Measurements from ENCODE around the gene TMED4.
"Not testable (repeated sequence)": the region's sequence is repeated elsewhere in the genome, so short reads cannot be mapped to it uniquely, and the experiment has no call there.

Gene TMED4

DNA sequence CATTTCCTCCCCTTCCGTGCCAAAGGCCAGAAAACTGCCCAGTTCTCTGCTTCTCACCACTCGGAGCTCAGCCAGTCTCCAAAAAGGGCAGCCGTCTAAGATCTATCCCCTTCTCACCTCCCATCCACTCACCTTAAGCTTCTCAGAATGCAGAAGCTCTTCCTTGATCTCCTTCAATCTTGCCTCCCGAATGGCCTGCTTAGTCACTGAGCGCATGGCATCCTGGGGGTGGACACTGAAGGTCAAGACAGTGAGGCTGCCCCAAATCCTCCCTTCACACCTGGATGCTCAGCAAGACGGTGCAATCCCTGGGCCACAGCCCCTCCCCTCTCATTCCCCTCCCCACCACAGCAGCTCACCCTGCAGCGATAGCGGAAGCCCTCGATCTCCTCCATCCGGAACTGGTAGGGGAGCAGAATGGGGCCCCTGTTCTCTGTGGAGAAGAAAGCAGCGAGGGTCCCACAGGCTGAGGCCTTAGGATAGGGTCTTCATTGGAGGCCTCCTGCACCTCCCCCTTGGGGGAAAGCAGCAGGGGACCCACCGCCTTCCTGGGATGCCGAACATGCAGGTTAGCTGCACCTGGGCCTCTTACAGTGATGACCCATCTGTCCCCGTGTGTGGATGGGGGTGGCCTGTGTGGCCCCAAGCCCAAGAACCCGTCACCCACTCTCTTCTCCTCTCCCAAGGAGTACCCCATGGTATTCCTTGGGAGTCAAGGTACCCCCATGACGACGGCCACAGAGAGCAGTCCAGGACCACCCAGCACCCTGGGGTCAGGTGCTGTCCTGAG is 13.1 kb downstream of the TMED4 start:
- DNase-seq = no peak

DNA sequence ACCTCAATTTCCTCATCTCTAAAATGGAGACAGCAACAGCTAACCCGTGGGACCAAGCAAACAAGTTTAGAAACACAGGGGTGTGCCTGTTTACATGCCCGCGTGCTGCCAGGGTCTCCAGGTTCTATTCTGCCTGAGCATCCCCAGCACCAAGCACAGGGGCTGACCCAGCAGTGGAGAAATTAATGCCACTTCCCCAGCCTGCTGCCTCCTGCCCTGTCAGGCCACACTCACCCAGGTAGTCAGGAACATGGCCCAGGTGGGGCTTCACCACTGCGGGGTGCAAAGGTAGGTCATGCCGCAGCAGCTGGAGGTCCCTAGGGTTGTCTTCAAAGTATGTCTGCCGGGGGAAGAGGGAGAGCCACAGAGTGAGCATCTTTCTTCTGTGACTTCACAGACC is 14.1 kb downstream of the TMED4 start:
- DNase-seq = no peak

DNA sequence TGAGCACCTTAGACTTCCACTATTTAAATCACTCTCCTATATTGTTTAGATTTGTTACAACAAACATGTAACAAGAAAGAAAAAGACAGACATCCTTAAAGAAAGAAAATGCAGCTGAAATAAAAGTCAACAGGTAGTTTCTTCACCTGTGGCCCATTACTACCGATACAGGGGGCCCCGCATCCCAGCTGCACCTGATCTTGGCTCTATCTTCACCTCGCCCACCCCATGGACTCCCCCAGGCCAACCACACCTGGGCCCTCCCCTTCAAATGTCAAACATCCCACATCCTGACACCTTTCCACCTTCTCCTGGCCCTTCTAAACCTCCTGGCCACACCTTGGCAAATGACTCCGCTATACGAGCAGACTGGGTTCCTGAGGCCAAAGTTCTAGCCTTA is 15.4 kb downstream of the TMED4 start:
- DNase-seq = no peak

DNA sequence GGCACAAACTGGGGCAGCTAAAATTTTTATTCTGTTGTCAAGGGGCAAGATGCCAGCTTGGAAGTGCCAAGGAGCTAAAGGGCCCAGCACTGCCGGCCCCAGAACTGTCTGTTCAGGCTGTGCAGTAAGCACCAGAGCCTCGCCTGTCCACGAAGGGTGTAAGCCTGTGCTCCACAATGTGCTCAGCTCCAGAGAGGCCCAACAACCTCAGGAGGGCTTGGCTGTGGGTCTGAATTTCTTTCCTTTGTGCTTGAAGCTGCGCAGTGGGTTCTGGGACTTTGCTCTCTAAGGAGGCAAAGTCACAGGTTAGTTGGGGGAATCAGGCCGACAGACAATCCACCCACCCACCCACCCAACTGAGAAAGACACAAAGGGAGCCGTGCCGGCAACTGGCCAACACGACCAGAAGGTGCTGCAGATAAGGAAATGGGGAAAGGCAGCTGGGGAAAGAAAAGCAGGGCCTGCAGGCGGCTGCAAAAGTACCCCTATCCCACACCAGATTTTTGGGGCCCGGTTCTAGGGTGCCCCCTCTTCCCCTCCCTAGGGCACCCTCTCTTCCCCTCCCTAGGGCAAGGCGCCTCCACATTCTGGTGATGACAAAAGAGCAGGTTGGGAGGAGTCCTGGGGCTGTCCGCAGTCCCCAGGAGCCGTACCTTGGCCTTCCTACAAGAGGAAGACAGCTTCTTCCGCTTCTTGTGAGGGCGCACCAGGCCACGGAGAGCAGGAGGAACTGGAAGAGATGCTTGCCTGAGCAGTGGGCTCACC is 16.1 kb downstream of the TMED4 start:
- DNase-seq = no peak

DNA sequence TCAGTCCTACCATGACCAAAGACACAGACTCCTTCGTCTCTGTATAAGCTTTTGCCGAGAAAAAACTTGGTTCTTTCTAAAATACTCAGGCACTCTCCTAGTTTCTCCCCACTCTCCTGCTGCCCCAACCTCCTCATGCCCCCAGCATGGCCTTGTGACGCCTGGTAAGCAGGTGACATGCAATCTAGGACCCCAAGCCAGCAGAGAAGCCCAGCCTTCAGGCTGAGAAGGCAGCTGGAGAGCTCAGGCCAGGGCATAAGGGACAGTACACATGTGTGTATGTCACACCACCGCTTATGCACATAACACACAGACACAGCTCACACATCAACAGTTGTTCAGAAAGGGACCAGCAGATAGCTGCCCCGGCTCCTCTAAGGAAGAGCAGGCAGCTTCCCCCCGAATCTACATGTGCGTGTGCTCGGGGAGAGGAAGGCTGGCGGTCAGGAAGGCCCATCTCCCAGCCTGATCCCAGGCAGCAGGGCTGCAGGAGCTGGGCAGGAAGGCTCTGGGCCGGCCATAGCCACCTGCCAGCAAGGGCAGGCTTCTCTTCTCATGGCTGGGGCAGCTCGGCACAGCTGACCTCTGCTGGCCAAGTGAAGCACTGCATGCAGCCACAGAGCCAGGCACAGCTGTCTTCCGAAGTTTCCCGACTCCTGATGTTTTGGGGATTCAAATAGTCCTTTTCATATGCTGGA is 16.8 kb downstream of the TMED4 start:
- peak; percentile 53 for DNase-seq

DNA sequence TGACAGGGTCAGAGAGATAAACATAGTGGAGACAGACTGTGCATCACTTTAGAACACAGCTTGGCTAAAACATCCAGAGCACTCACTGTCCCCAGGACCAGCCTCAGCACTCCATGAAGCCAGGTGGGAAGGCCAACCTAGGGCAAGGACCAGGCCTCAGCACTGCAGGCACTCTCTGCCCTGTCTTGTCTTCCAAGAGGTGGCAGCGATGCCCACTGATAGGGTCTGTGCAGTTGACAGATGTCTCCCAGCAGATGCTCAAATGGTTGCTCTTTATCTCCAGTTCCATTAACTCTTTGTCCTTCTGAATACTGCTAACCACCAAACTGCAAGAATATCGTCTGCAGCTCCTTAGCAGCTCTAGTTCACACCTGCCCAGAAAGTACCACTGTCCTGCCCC is 17.4 kb downstream of the TMED4 start:
- DNase-seq = no peak

DNA sequence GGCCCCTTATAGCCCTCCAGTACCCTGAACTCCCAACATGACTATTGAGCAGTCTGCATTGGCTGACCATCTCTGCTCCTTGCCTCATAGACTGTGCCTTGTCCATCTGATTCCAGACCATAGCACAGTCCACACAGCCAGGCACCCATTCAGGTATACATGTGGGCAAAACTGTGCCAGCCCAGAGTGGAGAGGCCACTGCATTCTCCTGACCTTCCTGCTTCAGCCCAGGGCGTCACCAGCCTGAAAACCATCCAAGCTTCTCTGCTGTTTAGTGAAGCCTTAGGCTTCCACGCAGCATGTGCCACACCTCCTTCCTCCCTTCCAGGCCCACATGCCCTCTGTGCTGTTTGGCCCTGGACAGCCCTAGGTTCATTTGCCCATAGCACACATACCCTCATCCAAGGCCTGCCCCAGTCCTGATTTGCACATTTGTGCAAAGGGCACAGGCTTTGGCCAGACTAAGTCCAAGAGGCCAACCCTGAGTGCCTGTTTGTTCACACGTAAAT is 18.8 kb downstream of the TMED4 start:
- no peak for DNase-seq

DNA sequence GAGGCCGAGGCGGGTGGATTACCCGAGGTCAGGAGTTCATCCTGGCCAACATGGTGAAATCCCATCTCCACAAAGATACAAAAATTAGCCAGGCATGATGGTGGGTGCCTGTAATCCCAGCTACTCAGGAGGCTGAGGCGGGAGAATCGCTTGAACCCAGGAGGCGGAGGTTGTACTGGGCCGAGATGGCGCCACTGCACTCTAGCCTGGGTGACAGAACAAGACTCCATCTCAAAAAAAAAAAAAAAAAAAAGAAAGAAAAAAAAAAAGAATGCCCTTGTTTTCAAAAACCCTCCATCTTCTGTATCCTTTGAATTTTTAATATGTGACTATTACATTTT is 19.4 kb downstream of the TMED4 start:
- not testable (repeated sequence) for DNase-seq

DNA sequence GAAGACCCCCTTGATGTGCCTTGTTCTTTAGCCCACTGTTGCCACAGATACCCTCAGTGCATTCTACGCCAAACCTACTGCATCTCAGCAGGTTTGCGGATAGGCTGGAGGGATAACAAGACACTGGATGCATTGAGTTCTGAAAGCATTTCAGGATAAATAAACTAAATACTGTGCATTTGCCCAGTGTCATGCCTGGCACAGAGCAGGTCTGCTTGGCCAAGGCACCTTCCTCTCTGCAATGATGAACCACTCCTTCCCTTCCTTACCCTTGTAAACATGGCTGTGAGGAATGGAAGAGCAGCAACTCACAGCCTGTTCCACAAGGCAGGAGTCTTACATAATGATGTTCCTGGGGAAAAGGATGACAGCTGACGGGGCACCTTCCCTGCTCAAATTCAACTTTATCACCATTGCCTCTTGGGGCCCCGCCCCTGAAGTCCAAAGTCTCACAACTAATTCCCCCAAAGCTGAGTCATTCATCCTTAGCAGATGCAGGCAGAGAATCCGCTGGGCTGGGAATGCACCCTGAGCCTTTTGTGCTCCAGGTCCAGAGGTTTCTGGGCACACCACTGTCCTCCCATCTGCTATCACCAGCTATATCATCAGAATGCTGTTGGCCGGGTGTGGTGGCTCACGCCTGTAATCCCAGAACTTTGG is 19.9 kb downstream of the TMED4 start:
- DNase-seq = no peak

DNA sequence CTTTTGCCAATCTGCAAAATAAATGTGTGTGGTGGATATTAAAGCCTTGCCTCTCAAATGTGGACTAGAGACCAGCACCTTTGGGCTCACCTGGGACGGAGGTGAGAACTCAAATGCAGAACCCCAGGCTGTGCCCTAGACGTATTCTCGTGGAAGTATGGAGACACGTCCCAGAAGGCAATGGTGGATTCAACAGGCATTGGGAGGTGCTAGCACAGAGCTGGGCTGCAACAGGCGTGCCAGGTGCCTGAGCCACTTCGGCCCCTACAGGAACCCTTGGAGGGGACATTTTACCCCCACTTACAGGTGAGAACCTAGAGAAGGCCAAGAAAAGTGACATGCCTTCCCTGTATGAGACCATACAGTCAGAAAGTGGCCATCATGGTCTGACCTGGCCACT is 20.6 kb downstream of the TMED4 start:
- DNase-seq = no peak

DNA sequence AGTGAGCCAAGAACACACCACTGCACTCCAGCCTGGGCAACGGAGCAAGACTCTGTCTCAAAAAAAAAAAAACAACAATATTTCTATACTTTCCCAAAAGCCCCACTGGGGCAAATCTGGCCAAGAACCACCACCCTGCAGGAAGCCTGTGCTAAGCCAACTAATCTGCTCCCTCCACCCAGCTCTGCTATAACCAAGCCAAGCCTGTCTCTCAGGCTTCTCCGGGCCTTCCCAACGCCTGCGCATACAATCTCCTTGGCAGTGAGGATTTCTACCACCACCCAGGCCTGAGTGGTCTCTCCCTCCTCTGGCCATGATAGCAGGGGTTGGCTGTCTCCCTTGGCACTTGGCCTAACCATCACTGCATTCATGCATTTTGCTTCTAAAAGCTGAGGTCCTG is 22.5 kb downstream of the TMED4 start:
- no peak for DNase-seq

DNA sequence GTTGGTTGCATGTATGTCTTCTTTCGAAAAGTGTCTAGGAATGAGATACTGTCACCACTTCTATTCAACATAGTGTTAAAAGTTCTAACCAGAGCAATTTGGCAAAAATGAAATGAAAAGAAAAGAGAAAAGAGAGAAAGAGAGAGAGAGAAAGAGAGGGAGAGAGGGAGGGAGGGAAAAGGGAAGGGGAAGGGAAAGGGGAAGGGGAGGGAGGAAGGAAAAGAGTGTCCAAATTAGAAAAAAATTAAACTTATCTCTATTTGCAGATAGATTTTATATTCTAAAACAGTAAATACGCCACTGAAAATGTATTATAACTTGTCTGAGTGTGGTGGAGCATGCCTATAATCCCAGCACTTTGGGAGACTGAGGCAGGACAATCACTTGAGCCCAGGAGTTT is 24.5 kb downstream of the TMED4 start:
- DNase-seq = no peak

DNA sequence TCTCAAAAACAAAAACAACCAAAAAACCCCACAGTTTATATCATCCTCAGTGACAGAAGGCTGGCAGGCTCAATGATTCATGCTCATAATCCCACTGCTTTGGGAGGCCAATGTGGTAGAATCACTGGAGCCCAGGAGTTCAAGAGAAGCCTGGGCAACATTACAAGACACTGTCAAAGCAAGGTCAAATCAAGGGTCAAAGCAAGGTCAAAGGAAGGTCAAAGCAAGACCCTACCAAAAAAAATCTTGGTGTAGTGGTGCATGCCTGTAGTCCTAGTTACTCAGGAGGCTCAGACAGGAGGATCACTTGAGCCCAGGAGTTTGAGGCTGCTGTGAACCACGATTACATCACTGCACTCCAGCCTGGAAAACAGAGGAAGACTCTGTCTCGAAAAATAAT is 26.7 kb downstream of the TMED4 start:
- DNase-seq = no peak

DNA sequence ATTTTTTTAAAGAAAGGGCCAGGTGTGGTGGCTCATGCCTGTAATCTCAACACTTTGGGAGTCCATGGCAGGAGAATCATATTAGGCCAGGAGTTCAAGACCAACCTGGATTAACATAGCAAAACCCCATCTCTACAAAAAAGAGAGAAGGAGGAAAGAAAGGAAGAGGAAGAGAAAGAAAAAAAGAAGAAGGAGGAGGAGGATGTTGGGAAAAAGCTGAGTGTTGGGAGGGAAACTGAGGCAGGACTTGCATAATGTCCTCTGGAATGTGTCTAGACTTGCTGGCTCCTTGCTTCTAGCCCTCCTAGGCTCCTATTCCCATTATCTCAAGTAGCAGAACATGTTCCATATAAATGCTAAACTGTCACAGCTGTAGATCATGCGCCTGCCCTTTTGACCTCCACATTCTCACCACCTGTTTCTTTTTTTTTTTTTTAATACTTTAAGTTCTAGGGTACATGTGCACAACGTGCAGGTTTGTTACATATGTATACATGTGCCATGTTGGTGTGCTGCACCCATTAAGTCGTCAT is 29.5 kb downstream of the TMED4 start:
- DNase-seq = not testable (repeated sequence)

DNA sequence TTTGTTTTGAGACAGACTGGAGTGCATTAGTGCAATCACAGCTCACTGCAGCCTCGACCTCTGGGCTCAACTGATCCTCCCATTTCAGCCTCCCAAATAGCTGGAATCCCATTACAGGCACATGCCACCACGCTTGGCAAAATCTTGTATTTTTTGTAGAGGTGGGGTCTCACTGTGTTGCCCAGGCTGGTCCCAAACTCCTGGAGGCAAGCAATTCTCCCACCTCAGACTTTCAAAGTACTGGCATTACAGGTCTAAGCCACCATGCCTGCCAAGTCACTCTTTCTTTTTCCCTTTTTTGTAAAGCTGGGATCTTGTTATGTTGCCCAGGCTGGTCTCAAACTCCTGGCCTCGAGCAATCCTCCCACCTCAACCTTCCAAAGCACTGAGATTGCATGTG is 32.6 kb downstream of the TMED4 start:
- no peak for DNase-seq

DNA sequence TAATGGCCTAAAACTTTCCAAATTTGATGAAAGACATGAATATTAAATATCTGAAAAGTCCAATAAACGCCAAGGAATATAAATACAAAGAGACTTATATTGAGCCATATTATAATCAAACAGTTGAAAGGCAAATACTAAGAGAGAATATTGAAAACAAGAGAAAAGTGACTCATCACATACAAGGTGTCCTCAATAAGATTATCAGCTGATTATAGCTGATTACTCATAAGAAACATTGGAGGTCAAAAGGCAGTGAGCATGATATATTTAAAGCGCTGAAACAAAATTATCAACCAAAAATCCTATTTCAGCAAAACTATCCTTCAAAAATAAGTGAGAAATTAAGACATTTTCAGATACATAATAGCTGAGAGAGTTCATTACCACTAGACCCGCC is 33.1 kb downstream of the TMED4 start:
- no peak for DNase-seq

DNA sequence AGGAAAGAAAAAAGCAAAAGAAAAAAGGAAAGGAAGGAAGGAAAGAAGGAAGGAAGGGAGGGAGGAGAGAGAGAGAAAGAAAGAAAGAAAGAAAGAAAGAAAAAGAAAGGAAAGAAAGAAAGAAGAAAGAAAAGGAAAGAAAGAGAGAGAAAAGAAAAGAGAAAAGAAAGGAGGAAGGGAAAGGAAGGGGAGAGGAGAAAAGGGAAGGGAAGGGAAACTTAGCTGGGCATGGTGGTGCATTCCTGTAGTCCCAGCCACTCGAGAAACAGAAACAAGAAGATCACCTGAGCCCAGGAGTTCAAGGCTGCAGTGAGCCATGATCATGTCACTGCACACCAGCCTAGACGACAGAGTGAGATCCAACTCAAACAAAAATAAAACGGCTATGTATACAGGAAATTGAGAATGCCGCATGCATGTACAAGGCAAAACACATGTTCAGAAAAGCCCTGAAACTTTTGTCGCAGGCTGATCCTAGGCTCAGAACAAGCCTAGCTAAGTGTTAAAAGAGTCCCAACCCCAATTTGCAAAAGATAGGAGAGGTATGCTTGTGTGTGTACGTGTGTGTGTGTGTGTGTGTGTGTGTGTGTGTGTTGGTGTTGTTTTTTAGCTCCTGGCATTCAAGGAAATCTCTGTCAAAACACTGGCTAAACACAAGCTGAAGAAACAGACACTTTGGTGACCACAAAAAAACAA is 34.3 kb downstream of the TMED4 start:
- no peak for DNase-seq

DNA sequence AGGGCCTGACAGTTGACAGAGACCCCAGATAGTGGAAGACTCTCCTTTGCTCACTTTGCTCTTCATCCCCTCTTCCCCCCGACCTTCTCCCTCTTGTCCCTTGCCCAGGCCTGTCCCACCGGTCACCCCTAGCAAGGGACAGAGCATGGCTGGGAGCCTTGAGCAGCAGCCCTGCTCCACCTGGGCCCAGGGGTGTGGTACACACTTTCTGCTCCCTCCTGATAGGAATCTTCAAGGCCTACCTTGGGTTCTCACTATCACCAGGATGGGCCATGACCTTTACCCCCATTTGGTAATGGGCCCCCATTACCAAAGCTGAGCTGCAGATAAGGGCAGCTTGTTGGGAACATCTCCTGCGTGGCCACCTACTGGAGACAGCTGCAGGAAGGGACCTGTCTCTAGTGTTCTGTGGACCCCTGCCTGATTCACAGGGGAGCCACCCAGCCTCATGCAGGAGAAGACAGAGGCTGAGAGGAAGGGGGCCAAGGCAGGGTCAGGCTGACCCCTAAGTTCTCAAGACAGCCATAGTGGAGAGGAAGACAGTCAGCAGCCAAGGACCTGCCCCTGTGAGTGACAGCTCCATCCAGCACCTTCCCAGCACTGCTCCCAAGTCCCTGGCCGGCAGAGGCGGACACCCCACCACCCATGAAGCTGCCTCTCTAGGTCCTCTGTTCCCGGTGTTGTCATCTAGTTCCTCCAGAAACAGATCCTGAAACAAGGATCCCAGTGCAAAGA is 40.0 kb downstream of the TMED4 start:
- DNase-seq = no peak

DNA sequence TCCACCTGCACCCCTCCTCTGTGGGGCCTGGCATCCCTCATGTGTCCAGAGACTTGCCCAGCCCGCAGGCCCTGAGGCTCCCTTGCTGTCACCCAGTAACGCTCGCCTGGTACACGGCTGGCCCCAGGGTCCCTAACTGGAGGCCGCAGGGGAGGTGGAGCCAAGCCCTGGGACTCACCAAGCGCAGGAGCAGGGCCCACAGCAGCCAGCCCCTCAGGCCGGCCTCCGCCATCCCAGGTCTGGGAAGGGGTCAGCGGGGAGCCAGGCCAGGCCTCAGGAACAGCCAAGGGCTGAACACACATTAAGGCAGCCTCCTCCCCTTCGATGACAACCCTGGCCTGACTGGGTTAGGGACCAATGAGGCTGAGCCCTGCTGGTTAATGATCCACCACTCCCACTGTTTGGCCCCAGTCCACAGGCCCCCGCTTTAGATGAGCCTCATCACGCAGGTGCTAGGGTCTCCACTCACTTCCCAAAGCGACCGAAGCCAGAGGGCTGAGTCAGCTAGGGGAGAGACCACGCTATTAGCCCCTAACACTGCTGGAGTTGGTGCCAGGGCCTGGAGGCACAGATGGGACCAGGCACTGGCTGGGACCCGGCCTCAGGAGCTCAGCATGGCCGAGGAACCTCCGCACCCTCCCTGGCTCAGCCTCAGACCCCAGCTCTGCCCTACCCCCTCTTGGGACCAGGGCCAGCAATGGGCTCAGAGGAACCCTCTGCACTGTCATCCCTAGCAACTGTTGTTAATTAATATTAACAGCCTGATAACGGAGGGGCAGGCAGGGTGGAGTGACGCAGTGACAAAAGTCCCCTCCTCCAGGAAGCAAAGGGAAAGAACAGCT is 40.8 kb downstream of the TMED4 start, which contains the start of gene NPC1L1:
Gene NPC1L1 (minus strand): TSS at position 303 of the 842 bp plus-strand sequence. CDS start 71 bp downstream, at position 232.
- DNase-seq = no peak

DNA sequence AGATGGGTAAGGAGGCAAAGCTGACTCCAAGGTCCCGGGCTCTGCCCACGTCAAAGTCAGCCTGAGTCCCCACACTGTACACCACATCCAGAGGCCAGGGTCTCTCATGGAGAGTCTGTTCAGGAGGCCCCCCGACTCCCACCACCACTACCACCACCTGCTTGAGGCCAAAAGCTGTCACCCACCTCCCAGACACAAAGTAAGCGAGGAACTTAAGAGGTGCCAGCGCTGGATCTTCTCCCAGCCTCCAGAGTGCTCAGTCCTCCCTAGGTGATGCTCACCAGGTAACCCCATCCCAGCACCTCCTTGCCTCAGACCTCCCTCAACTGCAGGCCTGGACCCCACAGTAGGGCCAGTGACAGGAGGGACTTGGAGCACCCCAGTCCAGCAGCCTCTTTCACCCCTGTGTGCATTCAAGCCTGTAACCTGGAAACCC is 41.4 kb downstream of the TMED4 start:
- DNase-seq = no peak

Measured in NCI-H146 (cell line).